CD14-positive monocyte (primary cell): Measurements from ENCODE around the gene ELMO1. TPM values are rescaled to one million over a fixed set of nuclear protein-coding genes. Genes with fewer than 3 reads are reported as not detected.
A peak's percentile ranks its signal among the peaks of the same experiment; 100 is the strongest.

Experiments used
- DNase-seq, 3 donors: peaks; one replicate each; pipeline ENCODE4 v3.0.0-alpha.2; 2011 to 2022
- H2AFZ ChIP-seq: 2 replicates; pipeline ENCODE4 v1.6.0; 2012; ENCODE audit warnings: mild to moderate bottlenecking, low read depth, low read length, inconsistent platforms; ENCODE audit not compliant: insufficient read depth, poor library complexity, severe bottlenecking
- H3K27ac ChIP-seq, 2 donors: 1 replicate in 1 of 2; 2 replicates in 1 of 2; pipeline ENCODE4 v1.5.1; 2012 to 2013; ENCODE audit warnings: low read length in 2 of 2, control low read depth in 1 of 2, inconsistent platforms in 1 of 2, low read depth in 1 of 2, mild to moderate bottlenecking in 1 of 2
- H3K27me3 ChIP-seq, 2 donors: one replicate each; pipeline versions ENCODE4 v1.6.0 to v1.6.1; 2011 to 2013; ENCODE audit warnings: low read length in 2 of 2; ENCODE audit not compliant: control insufficient read depth in 2 of 2, insufficient read depth in 2 of 2
- H3K36me3 ChIP-seq, 2 donors: replicated peaks in 1 of 2; 1 replicate in 1 of 2; 2 replicates in 1 of 2; pipeline versions ENCODE4 v1.5.1 to v1.6.1; 2012 to 2013; ENCODE audit warnings: low read length in 2 of 2, control low read depth in 1 of 2, inconsistent platforms in 1 of 2, mild to moderate bottlenecking in 1 of 2; ENCODE audit not compliant: insufficient read depth in 2 of 2, control insufficient read depth in 1 of 2
- H3K4me1 ChIP-seq, 2 donors: 1 replicate in 1 of 2; 2 replicates in 1 of 2; pipeline versions ENCODE4 v1.5.1 to v1.6.1; 2012 to 2013; ENCODE audit warnings: low read length in 2 of 2, control low read depth in 1 of 2, inconsistent platforms in 1 of 2, mild to moderate bottlenecking in 1 of 2, moderate library complexity in 1 of 2; ENCODE audit not compliant: insufficient read depth in 2 of 2, control insufficient read depth in 1 of 2
- H3K4me2 ChIP-seq: replicated peaks from 2 replicates; pipeline ENCODE3; 2012; ENCODE audit warnings: low read length, moderate library complexity, mild to moderate bottlenecking; ENCODE audit not compliant: poor library complexity, severe bottlenecking; ENCODE audit errors: extremely low read depth
- H3K4me3 ChIP-seq, 3 experiments: fragments of 200-600 bp in 1 of 3; sonication (generic) in 1 of 3; replicated peaks in 1 of 3; 1 replicate in 2 of 3; 2 replicates in 1 of 3; pipeline ENCODE4 v1.5.1; 2011 to 2013; ENCODE audit warnings: low read length in 3 of 3, mild to moderate bottlenecking in 3 of 3, control low read depth in 2 of 3, low read depth in 2 of 3, inconsistent platforms in 1 of 3, moderate library complexity in 1 of 3
- H3K79me2 ChIP-seq: 2 replicates; pipeline ENCODE4 v1.6.0; 2012; ENCODE audit warnings: mild to moderate bottlenecking, control low read depth, inconsistent platforms, low read length, moderate library complexity; ENCODE audit not compliant: insufficient read depth
- H3K9ac ChIP-seq: 2 replicates; pipeline ENCODE4 v1.6.0; 2017; ENCODE audit warnings: low read length, mild to moderate bottlenecking; ENCODE audit not compliant: insufficient read depth, poor library complexity, severe bottlenecking
- H3K9me3 ChIP-seq, 2 donors: replicated peaks in 1 of 2; 1 replicate in 1 of 2; 2 replicates in 1 of 2; pipeline versions ENCODE4 v1.5.1 to v1.6.1; 2012 to 2013; ENCODE audit warnings: low read length in 2 of 2, control low read depth in 1 of 2; ENCODE audit not compliant: control insufficient read depth in 1 of 2, insufficient read depth in 1 of 2
- H4K20me1 ChIP-seq: 2 replicates; pipeline ENCODE4 v1.6.0; 2012; ENCODE audit warnings: mild to moderate bottlenecking, low read length, control low read depth, moderate library complexity; ENCODE audit not compliant: insufficient read depth
- H3K27ac Mint-ChIP-seq, 7 donors: one replicate each; pipeline ENCODE4 v1.8.0; 2020; ENCODE audit warnings: mild to moderate bottlenecking in 7 of 7, mixed read lengths in 7 of 7, moderate library complexity in 6 of 7, inconsistent platforms in 2 of 7
- H3K27me3 Mint-ChIP-seq, 3 donors: one replicate each; pipeline ENCODE4 v1.8.0; 2021 to 2022; ENCODE audit warnings: low read depth in 3 of 3, mild to moderate bottlenecking in 3 of 3, mixed read lengths in 3 of 3, moderate library complexity in 3 of 3, inconsistent platforms in 1 of 3
- H3K36me3 Mint-ChIP-seq, 2 donors: one replicate each; pipeline ENCODE4 v1.8.0; 2020; ENCODE audit warnings: mixed read lengths in 2 of 2, inconsistent platforms in 1 of 2, mild to moderate bottlenecking in 1 of 2
- H3K4me1 Mint-ChIP-seq: one replicate; pipeline ENCODE4 v1.8.0; 2020; ENCODE audit warnings: mild to moderate bottlenecking, mixed read lengths
- H3K4me3 Mint-ChIP-seq, 2 donors: one replicate each; pipeline ENCODE4 v1.8.0; 2020; ENCODE audit warnings: mild to moderate bottlenecking in 2 of 2, mixed read lengths in 2 of 2, moderate library complexity in 1 of 2
- H3K9me3 Mint-ChIP-seq, 7 donors: one replicate each; pipeline ENCODE4 v1.8.0; 2020 to 2022; ENCODE audit warnings: mixed read lengths in 7 of 7, mild to moderate bottlenecking in 6 of 7, moderate library complexity in 6 of 7, inconsistent platforms in 2 of 7
- WGBS: methylation state at CpG from one replicate; pipeline ENCODE4 v1.1.5; 2013; ENCODE audit warnings: missing lambda C conversion rate; ENCODE audit not compliant: insufficient coverage; 5-methylcytosine and 5-hydroxymethylcytosine counted together
- intact Hi-C, 2 donors: fragments of 100-400 bp; cut with micrococcal nuclease; formaldehyde crosslinking; loops; one replicate each; pipeline versions ENCODE4 v1.15.0 to v1.15.1; 2023
- polyA plus RNA-seq, 3 donors: library from polyadenylated mRNA; depleted of rRNA in 1 of 3; unstranded in 2 of 3; stranded (reverse) in 1 of 3; fragments of 300-500 nt in 2 of 3; fragments of >200 nt in 1 of 3; fragmentation: Illumina TruSeq in 2 of 3; gene quantifications; 1 replicate in 2 of 3; 2 replicates in 1 of 3; pipeline ENCODE4 v1.2.3, GENCODE V29; 2012 to 2021
- TF ChIP-seq, protein P1 (sequence below): fragments of 200-600 bp; IDR thresholded peaks from one replicate; pipeline ENCODE4 v1.8.0; 2022; ENCODE audit warnings: antibody characterized with exemption, mild to moderate bottlenecking

The ELMO1 gene
- polyA plus RNA-seq, 3 donors: 46.6 to 50.2 (median 46.7) TPM

- Histone ChIP-seq H3K27ac (peak overlapping the region; percentile 8 to 92), H2AFZ (no peak overlapping the region), H3K9ac (no peak overlapping the region), H3K4me3 (peak overlapping the region in 1 of 3 experiments; percentile 12), H4K20me1 (peaks cover 64% of the 10 kb centered on the region), H3K27me3 (no peaks in the 10 kb centered on the region), H3K36me3 (no peaks in the 10 kb centered on the region), H3K79me2 (peaks cover 74% of the 10 kb centered on the region), H3K4me1 (peaks cover 70 to 85% of the 10 kb centered on the region in 2 donors), H3K9me3 (no peaks in the 10 kb centered on the region), H3K4me2 (peak overlapping the region; percentile 16)
- no CpG with 5 or more reads among the region's 4 CpGs for WGBS
- Mint-ChIP-seq H3K36me3 (peaks cover 17 to 18% of the 10 kb centered on the region in 2 donors), H3K27ac (peak overlapping the region; percentile 72 to 93 (median 87)), H3K9me3 (no peaks in the 10 kb centered on the region), H3K27me3 (peaks cover 0 to 3% (median 2%) of the 10 kb centered on the region in 3 donors), H3K4me3 (peak overlapping the region in 1 of 2 donors; percentile 53), H3K4me1 (peaks cover 87% of the 10 kb centered on the region)
- intact Hi-C loops: loop anchor here in 1 of 2 donors (5.0 kb wide), 1 partner anchor 38 kb away; no protein-coding TSS in a partner anchor
- TF ChIP-seq, protein P1, sequence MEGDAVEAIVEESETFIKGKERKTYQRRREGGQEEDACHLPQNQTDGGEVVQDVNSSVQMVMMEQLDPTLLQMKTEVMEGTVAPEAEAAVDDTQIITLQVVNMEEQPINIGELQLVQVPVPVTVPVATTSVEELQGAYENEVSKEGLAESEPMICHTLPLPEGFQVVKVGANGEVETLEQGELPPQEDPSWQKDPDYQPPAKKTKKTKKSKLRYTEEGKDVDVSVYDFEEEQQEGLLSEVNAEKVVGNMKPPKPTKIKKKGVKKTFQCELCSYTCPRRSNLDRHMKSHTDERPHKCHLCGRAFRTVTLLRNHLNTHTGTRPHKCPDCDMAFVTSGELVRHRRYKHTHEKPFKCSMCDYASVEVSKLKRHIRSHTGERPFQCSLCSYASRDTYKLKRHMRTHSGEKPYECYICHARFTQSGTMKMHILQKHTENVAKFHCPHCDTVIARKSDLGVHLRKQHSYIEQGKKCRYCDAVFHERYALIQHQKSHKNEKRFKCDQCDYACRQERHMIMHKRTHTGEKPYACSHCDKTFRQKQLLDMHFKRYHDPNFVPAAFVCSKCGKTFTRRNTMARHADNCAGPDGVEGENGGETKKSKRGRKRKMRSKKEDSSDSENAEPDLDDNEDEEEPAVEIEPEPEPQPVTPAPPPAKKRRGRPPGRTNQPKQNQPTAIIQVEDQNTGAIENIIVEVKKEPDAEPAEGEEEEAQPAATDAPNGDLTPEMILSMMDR: no peak
- DNase-seq: peak; percentile 63 to 82 (median 70)
Measured at GRCh38 chr7:37445064-37445723, 3.5 kb downstream of the ELMO1 start.

DNA sequence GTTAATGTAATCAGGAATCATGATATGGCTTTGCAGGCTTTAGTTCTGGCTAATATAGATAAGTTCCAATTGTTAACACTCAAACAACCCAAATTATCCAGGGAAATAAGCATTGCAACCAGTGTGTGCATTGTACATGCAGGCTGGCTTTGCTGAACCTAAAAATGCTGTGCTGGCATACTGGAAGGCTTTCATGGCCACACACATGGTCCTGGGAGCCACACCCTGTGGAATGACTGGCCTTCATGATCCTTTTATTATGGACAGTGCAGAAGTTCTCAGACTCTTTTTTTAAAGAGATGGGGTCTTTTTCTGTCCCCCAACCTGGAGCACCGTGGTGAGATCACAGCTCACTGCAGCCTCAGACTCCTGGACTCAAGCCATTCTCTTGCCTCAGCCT lies 5.0 kb downstream of the ELMO1 start:
- H3K4me1 Mint-ChIP-seq: peaks cover 83% of the 10 kb centered on the region
- Histone ChIP-seq H4K20me1 (peaks cover 80% of the 10 kb centered on the region), H3K4me2 (no peak overlapping the region), H3K36me3 (no peaks in the 10 kb centered on the region), H2AFZ (no peak overlapping the region), H3K9me3 (no peaks in the 10 kb centered on the region), H3K4me1 (peaks cover 59 to 72% of the 10 kb centered on the region in 2 donors), H3K9ac (no peak overlapping the region), H3K4me3 (no peak overlapping the region), H3K27me3 (no peaks in the 10 kb centered on the region), H3K79me2 (peaks cover 90% of the 10 kb centered on the region), H3K27ac (peak overlapping the region in 1 of 2 donors; percentile 74)
- H3K9me3 Mint-ChIP-seq: peaks cover 0 to 2% (median 0%) of the 10 kb centered on the region in 7 donors
- TF ChIP-seq, protein P1: no peak
- H3K4me3 Mint-ChIP-seq: no peak overlapping the region
- peaks cover 0 to 3% (median 2%) of the 10 kb centered on the region in 3 donors for H3K27me3 Mint-ChIP-seq
- intact Hi-C loops: no loop called here
- peak overlapping the region in 1 of 7 donors; percentile 93 for H3K27ac Mint-ChIP-seq
- no peak for DNase-seq
- WGBS: 100% methylated on average over 1 of the region's 1 CpG
- peaks cover 18 to 21% of the 10 kb centered on the region in 2 donors for H3K36me3 Mint-ChIP-seq
